ENCODE data around the gene THAP5.

GRCh38 chr7:108572480-108572879 lies 3.0 kb upstream of the THAP5 start:
- TF ChIP-seq CTCF (IDR thresholded peaks at IDR 0.05) (no peak), POLR2A (IDR thresholded peaks at IDR 0.05) (no peak)
